Measurements from ENCODE around the gene TRIM31. TPM values are rescaled to one million over a fixed set of nuclear protein-coding genes. Genes with fewer than 3 reads are reported as not detected.
"Not testable (repeated sequence)": the region's sequence is repeated elsewhere in the genome, so short reads cannot be mapped to it uniquely, and the experiment has no call there.

The TRIM31 gene
- total RNA-seq, 2 donors from 2014 or later = 0.32 TPM; not detected in 1

GRCh38 chr6:30147096-30147495, 34.2 kb upstream of the TRIM31 start:
- no peak overlapping the region for H3K27ac ChIP-seq
- H3K4me3 ChIP-seq = no peak overlapping the region
- 70% methylated on average over 3 of the region's 3 CpGs for WGBS
- peaks cover 4% of the 10 kb centered on the region for H3K27me3 ChIP-seq (replicated peaks; ENCODE audit: insufficient read depth)
- H3K36me3 ChIP-seq = no peaks in the 10 kb centered on the region
- TF ChIP-seq, protein P1, sequence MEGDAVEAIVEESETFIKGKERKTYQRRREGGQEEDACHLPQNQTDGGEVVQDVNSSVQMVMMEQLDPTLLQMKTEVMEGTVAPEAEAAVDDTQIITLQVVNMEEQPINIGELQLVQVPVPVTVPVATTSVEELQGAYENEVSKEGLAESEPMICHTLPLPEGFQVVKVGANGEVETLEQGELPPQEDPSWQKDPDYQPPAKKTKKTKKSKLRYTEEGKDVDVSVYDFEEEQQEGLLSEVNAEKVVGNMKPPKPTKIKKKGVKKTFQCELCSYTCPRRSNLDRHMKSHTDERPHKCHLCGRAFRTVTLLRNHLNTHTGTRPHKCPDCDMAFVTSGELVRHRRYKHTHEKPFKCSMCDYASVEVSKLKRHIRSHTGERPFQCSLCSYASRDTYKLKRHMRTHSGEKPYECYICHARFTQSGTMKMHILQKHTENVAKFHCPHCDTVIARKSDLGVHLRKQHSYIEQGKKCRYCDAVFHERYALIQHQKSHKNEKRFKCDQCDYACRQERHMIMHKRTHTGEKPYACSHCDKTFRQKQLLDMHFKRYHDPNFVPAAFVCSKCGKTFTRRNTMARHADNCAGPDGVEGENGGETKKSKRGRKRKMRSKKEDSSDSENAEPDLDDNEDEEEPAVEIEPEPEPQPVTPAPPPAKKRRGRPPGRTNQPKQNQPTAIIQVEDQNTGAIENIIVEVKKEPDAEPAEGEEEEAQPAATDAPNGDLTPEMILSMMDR (IDR thresholded peaks at IDR 0.05) = no peak
- TF ChIP-seq POLR2A (IDR thresholded peaks at IDR 0.05) (no peak), POLR2AphosphoS5 (IDR thresholded peaks at IDR 0.05) (no peak)
- H3K9me3 ChIP-seq = no peaks in the 10 kb centered on the region
- H3K4me1 ChIP-seq (replicated peaks) = no peaks in the 10 kb centered on the region
- DNase-seq (ENCODE audit: low spot score) = no peak
- intact Hi-C loops (cut with DNase I) = no loop called here

- intact Hi-C loops (cut with DNase I) = no loop called here
- TF ChIP-seq POLR2A (IDR thresholded peaks at IDR 0.05) (no peak), POLR2AphosphoS5 (IDR thresholded peaks at IDR 0.05) (no peak)
- TF ChIP-seq, protein P1 (IDR thresholded peaks at IDR 0.05) = no peak
- Histone ChIP-seq H3K36me3 (no peaks in the 10 kb centered on the region), H3K27ac (no peak overlapping the region), H3K4me1 (replicated peaks) (no peaks in the 10 kb centered on the region), H3K9me3 (no peaks in the 10 kb centered on the region), H3K4me3 (no peak overlapping the region), H3K27me3 (replicated peaks; ENCODE audit: insufficient read depth) (peaks cover 4% of the 10 kb centered on the region)
- WGBS = 68% methylated on average over 7 of the region's 7 CpGs
- DNase-seq (ENCODE audit: low spot score) = no peak
These were observed 32.9 kb upstream of the TRIM31 start for GRCh38 chr6:30145818-30146217.

- no peaks in the 10 kb centered on the region for H3K36me3 ChIP-seq
- no peak for DNase-seq (ENCODE audit: low spot score)
- intact Hi-C loops (cut with DNase I) = no loop called here
- H3K4me1 ChIP-seq (replicated peaks) = no peaks in the 10 kb centered on the region
- 69% methylated on average over 6 of the region's 6 CpGs for WGBS
- TF ChIP-seq, protein P1 (IDR thresholded peaks at IDR 0.05) = no peak
- TF ChIP-seq POLR2AphosphoS5 (IDR thresholded peaks at IDR 0.05) = no peak
- no peak for TF ChIP-seq POLR2A (IDR thresholded peaks at IDR 0.05)
- no peak overlapping the region for H3K4me3 ChIP-seq
- peaks cover 4% of the 10 kb centered on the region for H3K27me3 ChIP-seq (replicated peaks; ENCODE audit: insufficient read depth)
- no peak overlapping the region for H3K27ac ChIP-seq
- no peaks in the 10 kb centered on the region for H3K9me3 ChIP-seq
These were observed 31.9 kb upstream of the TRIM31 start for GRCh38 chr6:30144811-30145210.

DNA sequence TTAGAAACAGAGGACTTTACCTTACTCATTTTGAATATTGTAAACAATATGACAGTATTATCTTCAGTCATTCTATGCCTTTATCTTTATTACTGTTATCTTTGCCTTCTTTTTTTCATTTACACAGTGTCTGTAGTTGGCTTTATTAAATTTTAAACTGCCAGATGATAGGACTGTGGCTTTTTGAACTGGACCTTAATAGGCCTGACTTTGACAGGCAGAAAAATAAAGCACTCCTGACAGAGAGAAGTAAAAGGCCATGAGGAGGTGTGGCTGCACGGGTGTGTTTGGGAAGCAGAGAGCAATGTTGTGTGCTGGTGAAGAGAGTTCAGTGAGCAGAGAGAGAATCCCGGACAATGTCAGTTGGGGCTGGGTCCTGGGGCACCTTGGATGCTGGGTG, 30.9 kb upstream of the TRIM31 start:
- no peak for TF ChIP-seq POLR2A (IDR thresholded peaks at IDR 0.05)
- no peak for TF ChIP-seq POLR2AphosphoS5 (IDR thresholded peaks at IDR 0.05)
- TF ChIP-seq, protein P1 (IDR thresholded peaks at IDR 0.05) = no peak

DNA sequence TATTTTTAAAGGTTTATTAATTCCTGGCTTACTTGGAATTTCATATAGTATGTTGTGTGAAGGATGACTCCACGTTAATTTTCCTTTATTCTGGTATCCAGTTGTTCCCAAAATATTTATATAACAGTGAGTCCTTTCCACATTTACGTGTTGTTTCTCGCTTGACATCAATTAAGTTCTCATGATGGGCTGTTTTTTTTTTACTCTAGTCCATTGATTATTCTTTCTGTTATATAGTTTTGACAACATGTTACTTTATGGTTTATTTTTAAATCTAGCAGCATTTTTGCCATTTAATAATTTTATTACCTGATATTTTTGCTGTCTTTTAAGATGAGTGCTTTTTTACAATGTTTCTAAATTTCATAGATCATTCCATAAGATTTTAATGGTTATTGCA, 29.8 kb upstream of the TRIM31 start:
- no peaks in the 10 kb centered on the region for H3K36me3 ChIP-seq
- H3K4me3 ChIP-seq = no peak overlapping the region
- intact Hi-C loops (cut with DNase I) = no loop called here
- TF ChIP-seq, protein P1 (IDR thresholded peaks at IDR 0.05) = no peak
- no peak for TF ChIP-seq POLR2A (IDR thresholded peaks at IDR 0.05)
- no peak for TF ChIP-seq POLR2AphosphoS5 (IDR thresholded peaks at IDR 0.05)
- DNase-seq (ENCODE audit: low spot score) = no peak
- WGBS = 46% methylated on average over 3 of the region's 3 CpGs
- no peak overlapping the region for H3K27ac ChIP-seq
- peaks cover 4% of the 10 kb centered on the region for H3K27me3 ChIP-seq (replicated peaks; ENCODE audit: insufficient read depth)
- no peaks in the 10 kb centered on the region for H3K9me3 ChIP-seq
- H3K4me1 ChIP-seq (replicated peaks) = no peaks in the 10 kb centered on the region

More for the DNA sequence above, 30.9 kb upstream of the TRIM31 start:
- WGBS = 39% methylated on average over 2 of the region's 2 CpGs
- Histone ChIP-seq H3K9me3 (no peaks in the 10 kb centered on the region), H3K27me3 (replicated peaks; ENCODE audit: insufficient read depth) (peaks cover 4% of the 10 kb centered on the region), H3K4me1 (replicated peaks) (no peaks in the 10 kb centered on the region), H3K27ac (no peak overlapping the region), H3K36me3 (no peaks in the 10 kb centered on the region), H3K4me3 (no peak overlapping the region)
- no peak for DNase-seq (ENCODE audit: low spot score)
- intact Hi-C loops (cut with DNase I) = no loop called here

DNA sequence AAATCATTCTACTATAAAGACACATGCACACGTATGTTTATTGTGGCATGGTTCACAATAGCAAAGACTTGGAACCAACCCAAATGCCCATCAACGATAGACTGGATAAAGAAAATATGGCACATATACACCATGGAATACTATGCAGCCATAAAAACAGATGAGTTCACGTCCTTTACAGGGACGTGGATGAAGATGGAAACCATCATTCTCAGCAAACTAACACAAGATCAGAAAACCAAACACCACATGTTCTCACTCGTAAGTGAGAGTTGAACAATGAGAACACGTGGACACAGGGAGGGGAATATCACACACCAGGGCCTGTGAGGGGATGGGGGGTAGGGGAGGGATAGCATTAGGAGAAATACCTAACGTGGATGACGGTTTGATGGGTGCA, 27.4 kb upstream of the TRIM31 start:
- WGBS = 84% methylated on average over 8 of the region's 8 CpGs

More for the DNA sequence above, 27.4 kb upstream of the TRIM31 start:
- H3K9me3 ChIP-seq; intact Hi-C loops (cut with DNase I); H3K27ac ChIP-seq; DNase-seq (ENCODE audit: low spot score); H3K4me1 ChIP-seq (replicated peaks); H3K36me3 ChIP-seq; H3K4me3 ChIP-seq; H3K27me3 ChIP-seq (replicated peaks; ENCODE audit: insufficient read depth): not testable (repeated sequence)

Data from prostate gland (tissue), 2 donors.